ENCODE results near the gene TGFB1I1. TPM values are rescaled to one million over a fixed set of nuclear protein-coding genes. Genes with fewer than 3 reads are reported as not detected.

TGFB1I1 gene
- total and polyA plus RNA-seq, 2 of the 4 experiments (the other 2 are of a cell fraction) = 24.9 to 128 TPM

GRCh38 chr16:31429796-31430195 is 42.2 kb upstream of the TGFB1I1 start:
- Histone ChIP-seq H4K8ac (ENCODE audit: low read depth in 2 of 2, low read length in 2 of 2) (no peak overlapping the region), H3K9ac (ENCODE audit: low read depth, low read length) (no peak overlapping the region), H3K9me1 (ENCODE audit: insufficient read depth, low read length) (no peaks in the 10 kb centered on the region), H3K9me3 (ENCODE audit: control insufficient read depth, insufficient read depth, low read length) (no peaks in the 10 kb centered on the region; the same call in 1 of the 2 replicates), H3K4me3 (ENCODE audit: insufficient read depth, low read depth, low read length) (no peak overlapping the region), H4K5ac (ENCODE audit: low read depth, low read length) (no peak overlapping the region), H2BK5ac (ENCODE audit: low read depth, low read length, poor library complexity, severe bottlenecking) (no peak overlapping the region), H3K4me2 (ENCODE audit: low read depth, low read length) (no peak overlapping the region), H2BK20ac (ENCODE audit: low read depth, low read length) (no peak overlapping the region), H3K18ac (ENCODE audit: low read depth, low read length) (no peak overlapping the region), H3K56ac (ENCODE audit: extremely low read depth, insufficient read depth, low read length) (no peak overlapping the region), H2AFZ (replicated peaks; ENCODE audit: low read length, poor library complexity) (no peak overlapping the region), H2BK120ac (ENCODE audit: low read depth, low read length) (no peak overlapping the region), H3K4ac (ENCODE audit: low read depth, low read length) (no peak overlapping the region), H2AK5ac (ENCODE audit: low read depth, low read length) (no peak overlapping the region), H4K20me1 (ENCODE audit: insufficient read depth, low read length) (no peaks in the 10 kb centered on the region), H3K27me3 (ENCODE audit: control insufficient read depth, insufficient read depth, low read length) (peaks cover 24% of the 10 kb centered on the region), H3K4me1 (ENCODE audit: control insufficient read depth, insufficient read depth, low read length) (no peaks in the 10 kb centered on the region), H4K91ac (ENCODE audit: insufficient read depth, low read depth, low read length) (no peak overlapping the region), H3K79me1 (ENCODE audit: low read depth in 1 of 2, low read length in 2 of 2) (no peaks in the 10 kb centered on the region), H2BK15ac (ENCODE audit: low read depth, low read length) (no peak overlapping the region), H3K14ac (replicated peaks; ENCODE audit: low read depth, low read length) (no peak overlapping the region), H3K23ac (ENCODE audit: low read depth, low read length) (no peak overlapping the region), H3K36me3 (ENCODE audit: control insufficient read depth, insufficient read depth, low read length) (no peaks in the 10 kb centered on the region), H2AK9ac (replicated peaks; ENCODE audit: low read depth, low read length, poor library complexity) (no peak overlapping the region), H3K27ac (ENCODE audit: insufficient read depth, low read length) (no peak overlapping the region)
- BruUV-seq (replicated peaks) = no TSS peak
- CTCF ChIA-PET = no interaction called here
- intact Hi-C loops (cut with micrococcal nuclease) = no loop called here
- POLR2A ChIA-PET (ENCODE audit: unreplicated experiment) = no interaction called here
- in situ Hi-C loops (cut with MboI; ENCODE audit: low sequenced_read_pairs) = no loop called here
- DNase-seq (no peak), ATAC-seq (ENCODE audit: low read depth) (no peak)
- no peak for TF ChIP-seq SMC3 (IDR thresholded peaks at IDR 0.05; ENCODE audit: low read depth, low read length)
- TF ChIP-seq NFE2L2 (IDR thresholded peaks at IDR 0.05; ENCODE audit: low read depth, low read length) = no peak
- TF ChIP-seq CHD1 (IDR thresholded peaks at IDR 0.05; ENCODE audit: low read depth, low read length) = no peak
- TF ChIP-seq RAD21 (IDR thresholded peaks at IDR 0.05; ENCODE audit: low read length) = no peak
- TF ChIP-seq CTCF (conservative IDR thresholded peaks at IDR 0.05; ENCODE audit: low read depth, low read length) = no peak
- no peak for TF ChIP-seq RCOR1 (IDR thresholded peaks at IDR 0.05; ENCODE audit: insufficient replicate concordance, low read length)
- TF ChIP-seq ELK1 (IDR thresholded peaks at IDR 0.05; ENCODE audit: borderline replicate concordance, low read depth, low read length) = no peak
- TF ChIP-seq RFX5 (IDR thresholded peaks at IDR 0.05; ENCODE audit: low read depth, low read length) = no peak
- no peak for TF ChIP-seq CEBPB (IDR thresholded peaks at IDR 0.05; ENCODE audit: low read depth, low read length)
- no CpG with 5 or more reads among the region's 3 CpGs for WGBS, 2 experiments (ENCODE audit: extremely low coverage in 2 of 2, insufficient read length in 1 of 2)
- dilution Hi-C loops (cut with HindIII; ENCODE audit: low sequenced_read_pairs, unreplicated experiment) = no loop called here
